ENCODE results near the gene POLA1.

POLA1 gene

DNA sequence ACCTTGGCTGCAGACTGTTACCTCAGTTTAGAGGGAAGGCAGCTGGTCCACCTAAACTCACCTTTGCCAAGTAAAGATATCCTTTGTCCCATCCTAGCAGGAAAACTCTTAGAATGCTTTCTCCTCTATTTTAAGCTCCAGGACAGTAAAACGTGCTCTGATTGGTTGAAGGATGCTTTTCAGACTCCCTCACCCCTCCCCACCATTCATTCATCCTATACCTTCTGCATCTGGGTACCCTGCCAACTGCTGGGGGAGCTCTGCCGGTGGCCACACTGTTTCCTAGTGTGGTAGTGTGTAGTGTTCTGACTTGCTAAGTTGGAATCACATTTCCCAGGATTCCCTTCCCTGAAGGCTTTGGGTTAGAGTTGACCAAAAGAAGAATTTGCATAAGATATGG lies 20.3 kb upstream of the POLA1 start:
- no peak for TF ChIP-seq ZFX (IDR thresholded peaks at IDR 0.05)
- TF ChIP-seq, protein P1, sequence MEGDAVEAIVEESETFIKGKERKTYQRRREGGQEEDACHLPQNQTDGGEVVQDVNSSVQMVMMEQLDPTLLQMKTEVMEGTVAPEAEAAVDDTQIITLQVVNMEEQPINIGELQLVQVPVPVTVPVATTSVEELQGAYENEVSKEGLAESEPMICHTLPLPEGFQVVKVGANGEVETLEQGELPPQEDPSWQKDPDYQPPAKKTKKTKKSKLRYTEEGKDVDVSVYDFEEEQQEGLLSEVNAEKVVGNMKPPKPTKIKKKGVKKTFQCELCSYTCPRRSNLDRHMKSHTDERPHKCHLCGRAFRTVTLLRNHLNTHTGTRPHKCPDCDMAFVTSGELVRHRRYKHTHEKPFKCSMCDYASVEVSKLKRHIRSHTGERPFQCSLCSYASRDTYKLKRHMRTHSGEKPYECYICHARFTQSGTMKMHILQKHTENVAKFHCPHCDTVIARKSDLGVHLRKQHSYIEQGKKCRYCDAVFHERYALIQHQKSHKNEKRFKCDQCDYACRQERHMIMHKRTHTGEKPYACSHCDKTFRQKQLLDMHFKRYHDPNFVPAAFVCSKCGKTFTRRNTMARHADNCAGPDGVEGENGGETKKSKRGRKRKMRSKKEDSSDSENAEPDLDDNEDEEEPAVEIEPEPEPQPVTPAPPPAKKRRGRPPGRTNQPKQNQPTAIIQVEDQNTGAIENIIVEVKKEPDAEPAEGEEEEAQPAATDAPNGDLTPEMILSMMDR (conservative IDR thresholded peaks at IDR 0.05), result no peak

GRCh38 chrX:24676403-24677024 lies 17.2 kb upstream of the POLA1 start:
- no peak overlapping the region for H3K27ac ChIP-seq
- TF ChIP-seq ZFX (IDR thresholded peaks at IDR 0.05), result no peak
- TF ChIP-seq, protein P1 (conservative IDR thresholded peaks at IDR 0.05), result peak; percentile 70

More for the DNA sequence above, 20.3 kb upstream of the POLA1 start:
- no peak overlapping the region for H3K27ac ChIP-seq

- TF ChIP-seq ZFX (IDR thresholded peaks at IDR 0.05), result no peak
- TF ChIP-seq, protein P1 (conservative IDR thresholded peaks at IDR 0.05), result no peak
- H3K27ac ChIP-seq, result no peak overlapping the region
Observed at GRCh38 chrX:24682739-24683432, 10.8 kb upstream of the POLA1 start.

DNA sequence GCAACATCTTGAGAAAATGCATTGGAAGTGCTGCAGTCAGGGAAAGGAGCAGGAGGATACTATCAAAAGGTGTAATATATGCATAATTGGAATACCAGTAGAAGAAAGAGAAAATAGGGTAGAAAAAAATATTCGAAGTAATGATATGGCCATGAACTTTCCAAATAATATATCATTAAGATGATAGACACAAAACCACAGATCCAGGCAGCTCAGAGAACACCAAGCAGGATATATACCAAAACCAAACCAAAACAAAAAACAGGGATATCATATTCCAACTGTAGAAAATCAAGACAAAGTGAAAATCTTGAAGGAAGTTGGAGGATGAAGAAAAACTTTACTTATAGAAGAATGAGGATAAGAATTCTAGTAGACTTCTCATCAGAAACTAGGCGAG lies 9.7 kb upstream of the POLA1 start:
- H3K27ac ChIP-seq, result no peak overlapping the region
- TF ChIP-seq ZFX (IDR thresholded peaks at IDR 0.05), result no peak
- TF ChIP-seq, protein P1 (conservative IDR thresholded peaks at IDR 0.05), result no peak

GRCh38 chrX:24692305-24692704 lies 1.4 kb upstream of the POLA1 start:
- TF ChIP-seq ZFX (IDR thresholded peaks at IDR 0.05), result no peak
- TF ChIP-seq, protein P1 (conservative IDR thresholded peaks at IDR 0.05), result no peak
- no peak overlapping the region for H3K27ac ChIP-seq

DNA sequence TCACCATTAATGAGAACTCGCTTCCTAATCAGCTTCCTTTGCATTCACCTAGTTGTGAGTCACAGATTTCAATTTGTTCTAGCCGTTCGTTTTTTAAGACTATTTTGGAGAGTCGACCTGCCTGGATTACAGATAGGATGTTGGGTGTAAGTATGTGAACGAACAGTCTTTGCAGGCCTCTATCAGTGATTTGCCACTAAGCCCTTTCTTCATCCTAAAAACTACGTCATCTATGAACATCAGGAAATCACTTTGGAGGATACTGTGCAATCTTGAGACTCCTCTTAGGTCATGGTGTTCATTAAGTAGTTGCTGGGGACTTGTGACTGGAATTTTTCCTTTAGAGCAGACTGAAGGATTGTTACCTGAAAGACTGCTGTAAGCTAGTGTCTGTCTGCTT lies 1.1 kb downstream of the POLA1 start:
- TF ChIP-seq, protein P1 (conservative IDR thresholded peaks at IDR 0.05), result no peak
- TF ChIP-seq ZFX (IDR thresholded peaks at IDR 0.05), result no peak

DNA sequence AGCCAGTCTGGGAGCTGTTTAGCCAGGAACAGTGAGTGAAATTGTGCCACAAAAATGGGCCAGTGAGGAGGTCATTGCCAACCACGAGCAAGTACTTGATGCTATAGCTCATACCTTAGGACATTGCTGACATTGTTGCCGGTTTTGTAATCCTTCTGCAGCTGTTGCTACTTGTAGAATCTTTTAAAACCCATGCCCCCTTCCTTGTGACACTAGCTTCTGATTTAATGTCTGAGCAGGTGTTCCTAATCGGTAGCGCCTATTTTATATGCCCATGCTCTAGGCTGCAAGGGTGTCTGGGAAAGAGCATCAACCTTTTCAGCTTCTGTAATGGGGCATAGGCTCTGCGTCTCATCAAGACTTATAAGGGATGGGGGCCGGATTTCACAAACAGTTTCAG lies 2.6 kb downstream of the POLA1 start:
- TF ChIP-seq, protein P1 (conservative IDR thresholded peaks at IDR 0.05), result no peak
- TF ChIP-seq ZFX (IDR thresholded peaks at IDR 0.05), result no peak
- H3K27ac ChIP-seq, result no peak overlapping the region

More for the DNA sequence above, 1.1 kb downstream of the POLA1 start:
- H3K27ac ChIP-seq, result no peak overlapping the region

All from C4-2B (cell line).